ENCODE measurements around the gene SEPTIN7. TPM values are rescaled to one million over a fixed set of nuclear protein-coding genes. Genes with fewer than 3 reads are reported as not detected.

SEPTIN7 gene
- total and polyA plus RNA-seq, 8 donors = 74.3 to 214 (median 110) TPM

- H3K9me3 ChIP-seq = no peaks in the 10 kb centered on the region
- no peak for DNase-seq
- no peaks in the 10 kb centered on the region for H3K27me3 ChIP-seq
- intact Hi-C loops (cut with DNase I; ENCODE audit: low total_unique reads) = no loop called here
- 65 to 73% (median 71%) methylated on average over 3 of the region's 3 CpGs for WGBS, 5 donors
- no peak overlapping the region for H3K27ac ChIP-seq
- H3K36me3 ChIP-seq = no peaks in the 10 kb centered on the region
- H3K4me3 ChIP-seq = no peak overlapping the region
- H3K4me1 ChIP-seq = no peaks in the 10 kb centered on the region
- TF ChIP-seq POLR2A (IDR thresholded peaks at IDR 0.05) (no peak), EP300 (IDR thresholded peaks at IDR 0.05) (no peak), POLR2AphosphoS5 (IDR thresholded peaks at IDR 0.05) (no peak), CTCF (IDR thresholded peaks at IDR 0.05) (no peak)
Measured at GRCh38 chr7:35781200-35781701, 19.6 kb upstream of the SEPTIN7 start.

- DNase-seq = no peak
- intact Hi-C loops (cut with DNase I; ENCODE audit: low total_unique reads) = no loop called here
- H3K4me1 ChIP-seq = no peaks in the 10 kb centered on the region
Measured at GRCh38 chr7:35781767-35782515, 18.9 kb upstream of the SEPTIN7 start.

GRCh38 chr7:35784332-35784731, 16.5 kb upstream of the SEPTIN7 start:
- intact Hi-C loops (cut with DNase I; ENCODE audit: low total_unique reads) = no loop called here
- DNase-seq = no peak
- Histone ChIP-seq H3K4me3 (no peak overlapping the region), H3K27ac (no peak overlapping the region), H3K36me3 (no peaks in the 10 kb centered on the region), H3K4me1 (no peaks in the 10 kb centered on the region), H3K9me3 (peaks cover 0 to 3% (median 1%) of the 10 kb centered on the region in 4 donors), H3K27me3 (no peaks in the 10 kb centered on the region)
- 84 to 94% (median 94%) methylated on average over 3 of the region's 3 CpGs for WGBS, 5 donors
- TF ChIP-seq POLR2AphosphoS5 (IDR thresholded peaks at IDR 0.05) = no peak

More at GRCh38 chr7:35781767-35782515, 18.9 kb upstream of the SEPTIN7 start:
- H3K27ac ChIP-seq = no peak overlapping the region
- WGBS, 5 donors = 92 to 97% (median 94%) methylated on average over 9 of the region's 9 CpGs
- no peak for TF ChIP-seq CTCF (IDR thresholded peaks at IDR 0.05)
- no peak for TF ChIP-seq POLR2A (IDR thresholded peaks at IDR 0.05)
- no peak overlapping the region for H3K4me3 ChIP-seq
- H3K27me3 ChIP-seq = no peaks in the 10 kb centered on the region
- no peaks in the 10 kb centered on the region for H3K9me3 ChIP-seq
- no peaks in the 10 kb centered on the region for H3K36me3 ChIP-seq

- Histone ChIP-seq H3K27ac (no peak overlapping the region), H3K27me3 (no peaks in the 10 kb centered on the region), H3K36me3 (no peaks in the 10 kb centered on the region), H3K4me1 (no peaks in the 10 kb centered on the region), H3K9me3 (peaks cover 0 to 7% (median 3%) of the 10 kb centered on the region in 4 donors), H3K4me3 (no peak overlapping the region)
- no peak for DNase-seq
- WGBS, 5 donors = 85 to 92% (median 90%) methylated on average over 2 of the region's 2 CpGs
- intact Hi-C loops (cut with DNase I; ENCODE audit: low total_unique reads) = no loop called here
- TF ChIP-seq EP300 (IDR thresholded peaks at IDR 0.05) (no peak), POLR2A (IDR thresholded peaks at IDR 0.05) (no peak), POLR2AphosphoS5 (IDR thresholded peaks at IDR 0.05) (no peak), CTCF (IDR thresholded peaks at IDR 0.05) (no peak)
Measured at GRCh38 chr7:35785250-35785649, 15.6 kb upstream of the SEPTIN7 start.

GRCh38 chr7:35787925-35788324, 12.9 kb upstream of the SEPTIN7 start:
- no peak overlapping the region for H3K4me3 ChIP-seq
- no peaks in the 10 kb centered on the region for H3K36me3 ChIP-seq
- intact Hi-C loops (cut with DNase I; ENCODE audit: low total_unique reads) = no loop called here
- no peak for DNase-seq
- no peaks in the 10 kb centered on the region for H3K27me3 ChIP-seq
- peaks cover 0 to 7% (median 6%) of the 10 kb centered on the region in 4 donors for H3K4me1 ChIP-seq
- WGBS, 5 donors = 56 to 62% (median 61%) methylated on average over 2 of the region's 2 CpGs
- no peak overlapping the region for H3K27ac ChIP-seq
- peaks cover 0 to 7% (median 3%) of the 10 kb centered on the region in 4 donors for H3K9me3 ChIP-seq
- TF ChIP-seq POLR2A (IDR thresholded peaks at IDR 0.05) (no peak), CTCF (IDR thresholded peaks at IDR 0.05) (no peak), POLR2AphosphoS5 (IDR thresholded peaks at IDR 0.05) (no peak), EP300 (IDR thresholded peaks at IDR 0.05) (no peak)

Data from stomach (tissue), 9 donors.